ENCODE data around the gene ILKAP.

GRCh38 chr2:238173692-238174091 lies 29.8 kb downstream of the ILKAP start:
- TF ChIP-seq CTCF (IDR thresholded peaks at IDR 0.05) (no peak), POLR2A (IDR thresholded peaks at IDR 0.05) (no peak)
